ENCODE measurements around the gene NFIB.

GRCh38 chr9:14352503-14352902, 38.6 kb upstream of the NFIB start:
- TF ChIP-seq CTCF (IDR thresholded peaks at IDR 0.05) (no peak), USF2 (CRISPR knock-in tag; IDR thresholded peaks at IDR 0.05) (no peak), E2F1 (CRISPR knock-in tag; IDR thresholded peaks at IDR 0.05) (no peak)
